GM12872 (cell line): ENCODE data around the gene NEBL.

Source experiments
- TF ChIP-seq, protein P1 (sequence below): IDR thresholded peaks from 3 replicates; pipeline ENCODE4 v1.5.1; 2011; ENCODE audit warnings: low read depth, mild to moderate bottlenecking, low read length, moderate library complexity; ENCODE audit not compliant: insufficient read depth

NEBL gene

DNA sequence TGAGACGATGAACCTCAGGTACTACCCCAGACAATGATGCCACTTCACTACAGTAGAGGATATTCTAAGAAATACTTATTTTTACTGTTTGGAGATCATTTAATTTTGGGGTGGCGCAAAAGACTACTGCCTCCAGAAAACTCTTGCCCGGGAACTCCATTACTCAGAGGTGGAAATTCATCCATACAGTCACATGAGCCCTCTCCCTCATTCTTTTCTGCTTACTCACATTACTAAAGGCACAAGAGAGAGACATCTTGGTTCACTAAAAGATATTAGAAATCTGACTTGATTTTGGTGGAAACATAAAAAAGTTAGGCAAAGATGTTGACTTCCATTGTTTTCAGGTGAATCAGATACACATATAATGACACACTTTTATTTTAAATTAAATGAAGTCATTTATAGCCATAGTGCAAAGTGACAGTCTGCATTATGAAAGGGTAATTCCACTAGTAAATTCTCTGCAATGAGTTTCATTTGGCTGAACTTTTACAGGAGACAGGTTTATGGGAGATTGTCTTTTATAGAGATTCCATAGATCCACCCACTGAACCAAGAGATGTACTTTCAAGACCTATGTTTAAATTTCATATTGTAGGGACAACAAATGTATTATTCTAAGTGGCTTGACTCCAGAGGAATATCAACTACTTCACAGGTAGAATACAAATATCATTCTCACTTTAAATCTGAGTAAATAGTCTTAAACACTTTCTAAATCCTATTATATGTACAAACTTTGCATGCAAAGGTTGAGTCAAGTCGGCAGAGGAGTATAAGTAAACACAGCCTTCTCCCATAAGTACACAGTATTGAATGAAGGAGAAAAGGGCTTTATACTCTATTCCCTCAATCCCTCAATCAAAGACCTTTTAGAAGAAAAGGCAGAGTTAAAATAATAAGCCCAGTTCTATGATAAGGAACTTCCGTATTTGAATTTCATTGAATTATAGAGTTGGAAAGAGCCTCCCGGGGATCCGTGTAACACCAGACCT lies 18.8 kb downstream of the NEBL start:
- TF ChIP-seq, protein P1, sequence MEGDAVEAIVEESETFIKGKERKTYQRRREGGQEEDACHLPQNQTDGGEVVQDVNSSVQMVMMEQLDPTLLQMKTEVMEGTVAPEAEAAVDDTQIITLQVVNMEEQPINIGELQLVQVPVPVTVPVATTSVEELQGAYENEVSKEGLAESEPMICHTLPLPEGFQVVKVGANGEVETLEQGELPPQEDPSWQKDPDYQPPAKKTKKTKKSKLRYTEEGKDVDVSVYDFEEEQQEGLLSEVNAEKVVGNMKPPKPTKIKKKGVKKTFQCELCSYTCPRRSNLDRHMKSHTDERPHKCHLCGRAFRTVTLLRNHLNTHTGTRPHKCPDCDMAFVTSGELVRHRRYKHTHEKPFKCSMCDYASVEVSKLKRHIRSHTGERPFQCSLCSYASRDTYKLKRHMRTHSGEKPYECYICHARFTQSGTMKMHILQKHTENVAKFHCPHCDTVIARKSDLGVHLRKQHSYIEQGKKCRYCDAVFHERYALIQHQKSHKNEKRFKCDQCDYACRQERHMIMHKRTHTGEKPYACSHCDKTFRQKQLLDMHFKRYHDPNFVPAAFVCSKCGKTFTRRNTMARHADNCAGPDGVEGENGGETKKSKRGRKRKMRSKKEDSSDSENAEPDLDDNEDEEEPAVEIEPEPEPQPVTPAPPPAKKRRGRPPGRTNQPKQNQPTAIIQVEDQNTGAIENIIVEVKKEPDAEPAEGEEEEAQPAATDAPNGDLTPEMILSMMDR: no peak

DNA sequence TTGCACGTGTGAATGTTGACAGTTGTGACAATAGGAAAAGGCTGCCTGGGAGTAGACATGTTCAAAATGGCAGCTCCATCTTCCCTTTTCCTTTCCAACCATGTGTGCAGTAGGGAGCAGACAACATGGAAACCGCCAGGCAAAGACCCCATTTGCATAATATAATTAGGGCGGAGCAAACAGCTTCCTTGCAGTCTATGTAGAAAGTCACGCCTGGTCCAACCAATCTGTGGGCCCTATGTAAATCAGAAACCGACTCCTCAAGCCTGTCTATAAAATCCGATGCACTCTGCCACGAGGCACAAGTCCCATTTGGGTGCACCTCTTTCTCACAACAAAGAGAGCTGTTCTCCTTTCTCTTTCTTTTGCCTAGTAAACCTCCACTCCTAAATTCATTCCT lies 19.6 kb downstream of the NEBL start:
- TF ChIP-seq, protein P1: no peak

DNA sequence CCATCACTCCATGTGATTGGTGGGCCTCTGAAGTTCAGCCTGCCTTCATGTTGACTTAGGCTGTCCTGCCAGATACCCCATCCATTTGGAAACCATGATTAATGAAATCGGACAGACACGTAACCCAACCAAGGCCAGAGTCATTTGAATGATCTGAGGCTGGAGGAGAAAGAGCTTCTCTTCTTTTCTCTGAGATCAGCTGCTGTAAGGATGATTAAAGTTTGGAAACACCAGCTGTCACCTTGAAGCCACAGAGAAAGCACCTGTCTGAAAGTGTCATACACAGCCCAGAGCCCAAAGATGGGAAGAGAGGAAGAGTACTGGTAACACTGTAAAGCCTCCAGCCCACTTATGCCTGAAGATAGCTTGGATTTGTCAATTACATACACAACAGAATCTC lies 22.9 kb downstream of the NEBL start:
- TF ChIP-seq, protein P1: no peak

DNA sequence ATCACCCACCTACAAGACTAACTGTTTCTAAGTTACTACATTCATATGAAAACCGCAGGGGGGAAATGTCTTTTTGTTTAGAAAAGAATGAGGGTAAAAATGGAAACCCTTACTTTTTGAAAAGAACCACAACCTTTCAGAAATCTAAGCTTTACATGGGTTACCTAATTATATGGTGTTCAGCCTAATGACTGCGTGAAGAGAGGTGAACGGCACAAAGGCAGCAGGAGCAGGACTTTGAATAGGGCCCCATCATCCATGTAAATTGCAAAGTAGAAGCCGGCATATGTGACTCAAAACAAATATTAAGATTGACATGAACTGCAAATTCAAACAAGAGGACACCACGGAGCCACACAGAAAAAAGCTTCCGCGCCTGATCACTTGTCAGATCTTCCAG lies 25.1 kb downstream of the NEBL start:
- TF ChIP-seq, protein P1: no peak

DNA sequence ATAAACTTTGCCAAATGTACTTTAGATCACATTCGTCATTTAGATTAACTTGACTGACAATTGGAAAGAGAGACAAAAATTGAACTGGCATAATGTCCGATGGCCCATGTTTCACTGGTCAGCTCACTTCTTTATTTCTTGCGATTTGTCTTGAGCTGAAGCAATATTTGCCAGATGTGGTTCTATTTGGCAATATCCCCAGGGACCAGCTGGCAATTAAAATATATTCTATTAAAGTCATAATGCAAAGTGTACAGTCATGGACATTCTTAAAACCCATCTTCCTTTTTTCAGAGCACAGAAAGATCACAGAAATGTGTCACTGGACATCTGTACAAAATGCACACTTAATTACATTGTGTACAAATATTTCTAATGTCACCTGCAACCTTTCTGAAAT lies 26.3 kb downstream of the NEBL start:
- TF ChIP-seq, protein P1: no peak

DNA sequence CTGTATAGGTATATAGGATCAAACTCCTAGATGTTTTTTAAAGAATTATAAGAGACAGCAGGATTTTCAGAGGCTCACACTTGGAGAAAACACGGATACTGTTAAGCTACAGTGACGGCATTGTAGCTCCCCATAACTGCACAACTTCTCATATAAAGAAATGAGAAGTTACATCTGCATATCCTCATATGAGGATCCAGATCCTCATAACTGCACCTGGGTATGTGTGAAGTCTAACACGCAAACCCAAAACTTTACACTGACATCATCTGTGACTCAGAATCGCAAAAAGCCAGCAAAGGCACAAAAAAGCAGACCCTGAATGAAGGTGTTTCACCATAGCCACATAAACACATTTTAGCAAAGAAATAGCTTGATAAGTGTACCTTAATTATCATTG lies 34.1 kb downstream of the NEBL start:
- TF ChIP-seq, protein P1: no peak

DNA sequence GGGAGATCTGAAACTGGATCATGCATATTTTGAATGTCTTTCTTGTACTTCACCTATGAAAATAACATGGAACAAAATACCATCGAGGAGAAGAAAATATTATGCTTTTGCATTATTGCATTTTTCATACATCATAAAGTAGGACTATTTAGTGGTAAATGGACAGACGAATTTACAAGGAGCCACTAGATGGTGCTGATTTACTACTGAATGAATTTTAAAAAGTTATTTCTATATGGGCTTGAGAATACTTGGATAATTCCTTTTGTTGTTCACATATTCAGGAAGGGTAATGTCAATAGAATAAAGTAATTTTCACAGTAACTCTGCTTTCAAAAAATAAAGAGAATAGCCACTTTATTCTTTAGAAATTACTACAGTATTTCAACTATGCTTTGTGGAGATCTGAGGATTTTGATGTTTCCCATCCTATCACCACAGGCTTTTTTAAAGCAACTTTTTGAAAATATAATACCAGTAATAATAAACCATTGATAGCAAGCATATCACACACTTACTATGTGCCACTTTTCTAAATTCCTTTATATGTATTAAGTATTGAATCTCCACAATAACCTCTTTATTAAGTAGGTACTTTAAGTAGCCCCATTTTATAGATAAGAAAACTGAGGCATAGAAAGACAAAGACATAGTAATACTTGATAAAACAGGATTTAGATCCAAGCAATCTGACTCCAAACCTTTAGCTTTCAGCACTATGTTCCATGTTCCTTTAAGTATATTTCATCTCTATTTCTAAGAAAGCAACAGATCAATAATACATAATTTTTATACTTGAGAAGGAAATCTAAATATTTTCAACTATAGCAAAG lies 38.6 kb downstream of the NEBL start:
- TF ChIP-seq, protein P1: peak; percentile 28; the same call in 1 of the 3 replicates
